CD14-positive monocyte (primary cell): ENCODE measurements around the gene CWC27. TPM values are rescaled to one million over a fixed set of nuclear protein-coding genes. Genes with fewer than 3 reads are reported as not detected.

ENCODE experiments used
- DNase-seq, 3 donors: peaks; one replicate each; pipeline ENCODE4 v3.0.0-alpha.2; 2011 to 2022
- H2AFZ ChIP-seq: 2 replicates; pipeline ENCODE4 v1.6.0; 2012; ENCODE audit warnings: mild to moderate bottlenecking, low read depth, low read length, inconsistent platforms; ENCODE audit not compliant: insufficient read depth, poor library complexity, severe bottlenecking
- H3K27ac ChIP-seq, 2 donors: 1 replicate in 1 of 2; 2 replicates in 1 of 2; pipeline ENCODE4 v1.5.1; 2012 to 2013; ENCODE audit warnings: low read length in 2 of 2, control low read depth in 1 of 2, inconsistent platforms in 1 of 2, low read depth in 1 of 2, mild to moderate bottlenecking in 1 of 2
- H3K27me3 ChIP-seq, 2 donors: one replicate each; pipeline versions ENCODE4 v1.6.0 to v1.6.1; 2011 to 2013; ENCODE audit warnings: low read length in 2 of 2; ENCODE audit not compliant: control insufficient read depth in 2 of 2, insufficient read depth in 2 of 2
- H3K36me3 ChIP-seq, 2 donors: replicated peaks in 1 of 2; 1 replicate in 1 of 2; 2 replicates in 1 of 2; pipeline versions ENCODE4 v1.5.1 to v1.6.1; 2012 to 2013; ENCODE audit warnings: low read length in 2 of 2, control low read depth in 1 of 2, inconsistent platforms in 1 of 2, mild to moderate bottlenecking in 1 of 2; ENCODE audit not compliant: insufficient read depth in 2 of 2, control insufficient read depth in 1 of 2
- H3K4me1 ChIP-seq, 2 donors: 1 replicate in 1 of 2; 2 replicates in 1 of 2; pipeline versions ENCODE4 v1.5.1 to v1.6.1; 2012 to 2013; ENCODE audit warnings: low read length in 2 of 2, control low read depth in 1 of 2, inconsistent platforms in 1 of 2, mild to moderate bottlenecking in 1 of 2, moderate library complexity in 1 of 2; ENCODE audit not compliant: insufficient read depth in 2 of 2, control insufficient read depth in 1 of 2
- H3K4me2 ChIP-seq: replicated peaks from 2 replicates; pipeline ENCODE3; 2012; ENCODE audit warnings: low read length, moderate library complexity, mild to moderate bottlenecking; ENCODE audit not compliant: poor library complexity, severe bottlenecking; ENCODE audit errors: extremely low read depth
- H3K4me3 ChIP-seq, 3 experiments: fragments of 200-600 bp in 1 of 3; sonication (generic) in 1 of 3; replicated peaks in 1 of 3; 1 replicate in 2 of 3; 2 replicates in 1 of 3; pipeline ENCODE4 v1.5.1; 2011 to 2013; ENCODE audit warnings: low read length in 3 of 3, mild to moderate bottlenecking in 3 of 3, control low read depth in 2 of 3, low read depth in 2 of 3, inconsistent platforms in 1 of 3, moderate library complexity in 1 of 3
- H3K79me2 ChIP-seq: 2 replicates; pipeline ENCODE4 v1.6.0; 2012; ENCODE audit warnings: mild to moderate bottlenecking, control low read depth, inconsistent platforms, low read length, moderate library complexity; ENCODE audit not compliant: insufficient read depth
- H3K9ac ChIP-seq: 2 replicates; pipeline ENCODE4 v1.6.0; 2017; ENCODE audit warnings: low read length, mild to moderate bottlenecking; ENCODE audit not compliant: insufficient read depth, poor library complexity, severe bottlenecking
- H3K9me3 ChIP-seq, 2 donors: replicated peaks in 1 of 2; 1 replicate in 1 of 2; 2 replicates in 1 of 2; pipeline versions ENCODE4 v1.5.1 to v1.6.1; 2012 to 2013; ENCODE audit warnings: low read length in 2 of 2, control low read depth in 1 of 2; ENCODE audit not compliant: control insufficient read depth in 1 of 2, insufficient read depth in 1 of 2
- H4K20me1 ChIP-seq: 2 replicates; pipeline ENCODE4 v1.6.0; 2012; ENCODE audit warnings: mild to moderate bottlenecking, low read length, control low read depth, moderate library complexity; ENCODE audit not compliant: insufficient read depth
- H3K27ac Mint-ChIP-seq, 7 donors: one replicate each; pipeline ENCODE4 v1.8.0; 2020; ENCODE audit warnings: mild to moderate bottlenecking in 7 of 7, mixed read lengths in 7 of 7, moderate library complexity in 6 of 7, inconsistent platforms in 2 of 7
- H3K27me3 Mint-ChIP-seq, 3 donors: one replicate each; pipeline ENCODE4 v1.8.0; 2021 to 2022; ENCODE audit warnings: low read depth in 3 of 3, mild to moderate bottlenecking in 3 of 3, mixed read lengths in 3 of 3, moderate library complexity in 3 of 3, inconsistent platforms in 1 of 3
- H3K36me3 Mint-ChIP-seq, 2 donors: one replicate each; pipeline ENCODE4 v1.8.0; 2020; ENCODE audit warnings: mixed read lengths in 2 of 2, inconsistent platforms in 1 of 2, mild to moderate bottlenecking in 1 of 2
- H3K4me1 Mint-ChIP-seq: one replicate; pipeline ENCODE4 v1.8.0; 2020; ENCODE audit warnings: mild to moderate bottlenecking, mixed read lengths
- H3K4me3 Mint-ChIP-seq, 2 donors: one replicate each; pipeline ENCODE4 v1.8.0; 2020; ENCODE audit warnings: mild to moderate bottlenecking in 2 of 2, mixed read lengths in 2 of 2, moderate library complexity in 1 of 2
- H3K9me3 Mint-ChIP-seq, 7 donors: one replicate each; pipeline ENCODE4 v1.8.0; 2020 to 2022; ENCODE audit warnings: mixed read lengths in 7 of 7, mild to moderate bottlenecking in 6 of 7, moderate library complexity in 6 of 7, inconsistent platforms in 2 of 7
- CTCF ChIP-seq: fragments of 200-600 bp; IDR thresholded peaks from one replicate; pipeline ENCODE4 v1.8.0; 2022; ENCODE audit warnings: antibody characterized with exemption, mild to moderate bottlenecking
- WGBS: methylation state at CpG from one replicate; pipeline ENCODE4 v1.1.5; 2013; ENCODE audit warnings: missing lambda C conversion rate; ENCODE audit not compliant: insufficient coverage; 5-methylcytosine and 5-hydroxymethylcytosine counted together
- intact Hi-C, 2 donors: fragments of 100-400 bp; cut with micrococcal nuclease; formaldehyde crosslinking; loops; one replicate each; pipeline versions ENCODE4 v1.15.0 to v1.15.1; 2023
- polyA plus RNA-seq, 3 donors: library from polyadenylated mRNA; depleted of rRNA in 1 of 3; unstranded in 2 of 3; stranded (reverse) in 1 of 3; fragments of 300-500 nt in 2 of 3; fragments of >200 nt in 1 of 3; fragmentation: Illumina TruSeq in 2 of 3; gene quantifications; 1 replicate in 2 of 3; 2 replicates in 1 of 3; pipeline ENCODE4 v1.2.3, GENCODE V29; 2012 to 2021

CWC27 gene
- polyA plus RNA-seq, 3 donors, result 6.6 to 18.9 (median 14.5) TPM

GRCh38 chr5:64754066-64754465 lies 14.7 kb upstream of the CWC27 start:
- intact Hi-C loops, result no loop called here
- no peaks in the 10 kb centered on the region for H3K4me1 ChIP-seq
- H3K27me3 ChIP-seq, result no peaks in the 10 kb centered on the region
- H3K4me3 Mint-ChIP-seq, result no peak overlapping the region
- DNase-seq, result no peak
- no peaks in the 10 kb centered on the region for H3K9me3 ChIP-seq
- H3K27ac Mint-ChIP-seq, result no peak overlapping the region
- peaks cover 29 to 31% of the 10 kb centered on the region in 2 donors for H3K36me3 Mint-ChIP-seq
- no peak overlapping the region for H3K27ac ChIP-seq
- peaks cover 0 to 2% (median 0%) of the 10 kb centered on the region in 7 donors for H3K9me3 Mint-ChIP-seq
- H3K4me1 Mint-ChIP-seq, result peaks cover 3% of the 10 kb centered on the region
- H3K4me2 ChIP-seq, result no peak overlapping the region
- peaks cover 18 to 27% of the 10 kb centered on the region in 2 donors for H3K36me3 ChIP-seq
- H3K4me3 ChIP-seq, result no peak overlapping the region
- H3K79me2 ChIP-seq, result peaks cover 42% of the 10 kb centered on the region
- no peak for TF ChIP-seq CTCF
- no peaks in the 10 kb centered on the region for H3K27me3 Mint-ChIP-seq
- H2AFZ ChIP-seq, result no peak overlapping the region
- H3K9ac ChIP-seq, result no peak overlapping the region
- peaks cover 44% of the 10 kb centered on the region for H4K20me1 ChIP-seq
- WGBS, result no CpG with 5 or more reads among the region's 2 CpGs

GRCh38 chr5:64758901-64759300 lies 9.8 kb upstream of the CWC27 start:
- WGBS, result 60% methylated on average over 1 of the region's 3 CpGs
- peaks cover 0 to 2% (median 0%) of the 10 kb centered on the region in 3 donors for H3K27me3 Mint-ChIP-seq

More at GRCh38 chr5:64758901-64759300, 9.8 kb upstream of the CWC27 start:
- intact Hi-C loops, result no loop called here
- Mint-ChIP-seq H3K9me3 (no peaks in the 10 kb centered on the region), H3K4me1 (peaks cover 1% of the 10 kb centered on the region), H3K27ac (no peak overlapping the region), H3K36me3 (peaks cover 31 to 32% of the 10 kb centered on the region in 2 donors), H3K4me3 (no peak overlapping the region)
- TF ChIP-seq CTCF, result no peak
- no peaks in the 10 kb centered on the region for H3K9me3 ChIP-seq
- no peak overlapping the region for H2AFZ ChIP-seq
- no peak overlapping the region for H3K9ac ChIP-seq
- DNase-seq, result no peak
- no peaks in the 10 kb centered on the region for H3K4me1 ChIP-seq
- H3K27ac ChIP-seq, result no peak overlapping the region
- H3K36me3 ChIP-seq, result peaks cover 16 to 52% of the 10 kb centered on the region in 2 donors
- peaks cover 77% of the 10 kb centered on the region for H3K79me2 ChIP-seq
- H4K20me1 ChIP-seq, result peaks cover 71% of the 10 kb centered on the region
- no peak overlapping the region for H3K4me3 ChIP-seq
- H3K27me3 ChIP-seq, result no peaks in the 10 kb centered on the region
- H3K4me2 ChIP-seq, result no peak overlapping the region
